ENCODE data around the gene MINPP1. TPM values are rescaled to one million over a fixed set of nuclear protein-coding genes. Genes with fewer than 3 reads are reported as not detected.
A peak's percentile ranks its signal among the peaks of the same experiment; 100 is the strongest.
"Not testable (repeated sequence)": the region's sequence is repeated elsewhere in the genome, so short reads cannot be mapped to it uniquely, and the experiment has no call there.

The MINPP1 gene, protein sequence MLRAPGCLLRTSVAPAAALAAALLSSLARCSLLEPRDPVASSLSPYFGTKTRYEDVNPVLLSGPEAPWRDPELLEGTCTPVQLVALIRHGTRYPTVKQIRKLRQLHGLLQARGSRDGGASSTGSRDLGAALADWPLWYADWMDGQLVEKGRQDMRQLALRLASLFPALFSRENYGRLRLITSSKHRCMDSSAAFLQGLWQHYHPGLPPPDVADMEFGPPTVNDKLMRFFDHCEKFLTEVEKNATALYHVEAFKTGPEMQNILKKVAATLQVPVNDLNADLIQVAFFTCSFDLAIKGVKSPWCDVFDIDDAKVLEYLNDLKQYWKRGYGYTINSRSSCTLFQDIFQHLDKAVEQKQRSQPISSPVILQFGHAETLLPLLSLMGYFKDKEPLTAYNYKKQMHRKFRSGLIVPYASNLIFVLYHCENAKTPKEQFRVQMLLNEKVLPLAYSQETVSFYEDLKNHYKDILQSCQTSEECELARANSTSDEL
- polyA plus RNA-seq (60.0 and 60.2 TPM in 2 replicates), polyA minus RNA-seq (49.2 and 49.4 TPM in 2 replicates)

DNA sequence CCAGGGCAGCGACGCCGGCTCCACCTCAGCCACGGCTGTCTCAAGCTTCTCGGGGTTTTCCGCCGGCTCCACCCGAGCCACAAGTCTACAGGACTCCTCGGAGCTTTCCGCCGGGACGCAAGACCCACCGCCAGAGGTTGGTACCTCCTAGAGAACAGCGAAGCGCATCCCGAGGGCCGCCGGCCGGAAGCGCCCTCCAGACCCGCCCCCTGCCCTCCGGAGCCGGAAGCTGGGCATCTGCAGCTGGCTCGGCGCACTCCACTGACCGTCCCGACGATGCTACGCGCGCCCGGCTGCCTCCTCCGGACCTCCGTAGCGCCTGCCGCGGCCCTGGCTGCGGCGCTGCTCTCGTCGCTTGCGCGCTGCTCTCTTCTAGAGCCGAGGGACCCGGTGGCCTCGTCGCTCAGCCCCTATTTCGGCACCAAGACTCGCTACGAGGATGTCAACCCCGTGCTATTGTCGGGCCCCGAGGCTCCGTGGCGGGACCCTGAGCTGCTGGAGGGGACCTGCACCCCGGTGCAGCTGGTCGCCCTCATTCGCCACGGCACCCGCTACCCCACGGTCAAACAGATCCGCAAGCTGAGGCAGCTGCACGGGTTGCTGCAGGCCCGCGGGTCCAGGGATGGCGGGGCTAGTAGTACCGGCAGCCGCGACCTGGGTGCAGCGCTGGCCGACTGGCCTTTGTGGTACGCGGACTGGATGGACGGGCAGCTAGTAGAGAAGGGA, at the start of gene MINPP1:
MINPP1 (plus strand) TSS at position 254 of the 726 bp plus-strand sequence; CDS start at position 277, 23 bp downstream.
- Histone ChIP-seq H3K9ac (ENCODE audit: low read length) (peak within 1 kb of the TSS; percentile 87), H3K27me3 (ENCODE audit: insufficient read depth, low read depth, low read length) (no peaks in the 10 kb centered on the region), H2AFZ (ENCODE audit: low read depth, low read length) (peak within 1 kb of the TSS; percentile 67), H3K4me3 (ENCODE audit: low read length) (peak within 1 kb of the TSS; percentile 80), H3K27ac (ENCODE audit: low read length) (peak within 1 kb of the TSS; percentile 70), H3K36me3 (ENCODE audit: insufficient read depth, low read length) (no peaks in the 10 kb centered on the region), H3K9me3 (ENCODE audit: low read length) (no peaks in the 10 kb centered on the region), H3K9me2 (ENCODE audit: insufficient read depth, low read length) (no peaks in the 10 kb centered on the region), H3F3A (ENCODE audit: insufficient read depth, low read length, poor library complexity, severe bottlenecking) (no peaks in the 10 kb centered on the region), H4K20me1 (ENCODE audit: insufficient read depth) (no peaks in the 10 kb centered on the region), H3K4me2 (ENCODE audit: low read length) (peak within 1 kb of the TSS; percentile 84), H3K79me2 (replicated peaks; ENCODE audit: insufficient read depth, low read length) (peaks cover 35% of the 10 kb centered on the region)
- TF ChIP-seq EP300 (conservative IDR thresholded peaks at IDR 0.05; ENCODE audit: poor library complexity, severe bottlenecking) (no peak), SMC3 (conservative IDR thresholded peaks at IDR 0.05; ENCODE audit: poor library complexity) (no peak), TAF1 (IDR thresholded peaks at IDR 0.05; ENCODE audit: low read depth) (peak; percentile 65), RAD21 (conservative IDR thresholded peaks at IDR 0.05) (no peak), MXI1 (conservative IDR thresholded peaks at IDR 0.05; ENCODE audit: poor library complexity, severe bottlenecking) (peak; percentile 63), EZH2 (IDR thresholded peaks at IDR 0.05; ENCODE audit: borderline replicate concordance, insufficient read depth, low read length, poor library complexity, severe bottlenecking) (no peak), POLR2AphosphoS5 (IDR thresholded peaks at IDR 0.05) (peak; percentile 78)
- TF ChIP-seq, protein P1, sequence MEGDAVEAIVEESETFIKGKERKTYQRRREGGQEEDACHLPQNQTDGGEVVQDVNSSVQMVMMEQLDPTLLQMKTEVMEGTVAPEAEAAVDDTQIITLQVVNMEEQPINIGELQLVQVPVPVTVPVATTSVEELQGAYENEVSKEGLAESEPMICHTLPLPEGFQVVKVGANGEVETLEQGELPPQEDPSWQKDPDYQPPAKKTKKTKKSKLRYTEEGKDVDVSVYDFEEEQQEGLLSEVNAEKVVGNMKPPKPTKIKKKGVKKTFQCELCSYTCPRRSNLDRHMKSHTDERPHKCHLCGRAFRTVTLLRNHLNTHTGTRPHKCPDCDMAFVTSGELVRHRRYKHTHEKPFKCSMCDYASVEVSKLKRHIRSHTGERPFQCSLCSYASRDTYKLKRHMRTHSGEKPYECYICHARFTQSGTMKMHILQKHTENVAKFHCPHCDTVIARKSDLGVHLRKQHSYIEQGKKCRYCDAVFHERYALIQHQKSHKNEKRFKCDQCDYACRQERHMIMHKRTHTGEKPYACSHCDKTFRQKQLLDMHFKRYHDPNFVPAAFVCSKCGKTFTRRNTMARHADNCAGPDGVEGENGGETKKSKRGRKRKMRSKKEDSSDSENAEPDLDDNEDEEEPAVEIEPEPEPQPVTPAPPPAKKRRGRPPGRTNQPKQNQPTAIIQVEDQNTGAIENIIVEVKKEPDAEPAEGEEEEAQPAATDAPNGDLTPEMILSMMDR (IDR thresholded peaks at IDR 0.05; ENCODE audit: poor library complexity, severe bottlenecking): no peak
- TF ChIP-seq, protein P2, sequence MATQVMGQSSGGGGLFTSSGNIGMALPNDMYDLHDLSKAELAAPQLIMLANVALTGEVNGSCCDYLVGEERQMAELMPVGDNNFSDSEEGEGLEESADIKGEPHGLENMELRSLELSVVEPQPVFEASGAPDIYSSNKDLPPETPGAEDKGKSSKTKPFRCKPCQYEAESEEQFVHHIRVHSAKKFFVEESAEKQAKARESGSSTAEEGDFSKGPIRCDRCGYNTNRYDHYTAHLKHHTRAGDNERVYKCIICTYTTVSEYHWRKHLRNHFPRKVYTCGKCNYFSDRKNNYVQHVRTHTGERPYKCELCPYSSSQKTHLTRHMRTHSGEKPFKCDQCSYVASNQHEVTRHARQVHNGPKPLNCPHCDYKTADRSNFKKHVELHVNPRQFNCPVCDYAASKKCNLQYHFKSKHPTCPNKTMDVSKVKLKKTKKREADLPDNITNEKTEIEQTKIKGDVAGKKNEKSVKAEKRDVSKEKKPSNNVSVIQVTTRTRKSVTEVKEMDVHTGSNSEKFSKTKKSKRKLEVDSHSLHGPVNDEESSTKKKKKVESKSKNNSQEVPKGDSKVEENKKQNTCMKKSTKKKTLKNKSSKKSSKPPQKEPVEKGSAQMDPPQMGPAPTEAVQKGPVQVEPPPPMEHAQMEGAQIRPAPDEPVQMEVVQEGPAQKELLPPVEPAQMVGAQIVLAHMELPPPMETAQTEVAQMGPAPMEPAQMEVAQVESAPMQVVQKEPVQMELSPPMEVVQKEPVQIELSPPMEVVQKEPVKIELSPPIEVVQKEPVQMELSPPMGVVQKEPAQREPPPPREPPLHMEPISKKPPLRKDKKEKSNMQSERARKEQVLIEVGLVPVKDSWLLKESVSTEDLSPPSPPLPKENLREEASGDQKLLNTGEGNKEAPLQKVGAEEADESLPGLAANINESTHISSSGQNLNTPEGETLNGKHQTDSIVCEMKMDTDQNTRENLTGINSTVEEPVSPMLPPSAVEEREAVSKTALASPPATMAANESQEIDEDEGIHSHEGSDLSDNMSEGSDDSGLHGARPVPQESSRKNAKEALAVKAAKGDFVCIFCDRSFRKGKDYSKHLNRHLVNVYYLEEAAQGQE (IDR thresholded peaks at IDR 0.05; ENCODE audit: borderline replicate concordance): no peak

DNA sequence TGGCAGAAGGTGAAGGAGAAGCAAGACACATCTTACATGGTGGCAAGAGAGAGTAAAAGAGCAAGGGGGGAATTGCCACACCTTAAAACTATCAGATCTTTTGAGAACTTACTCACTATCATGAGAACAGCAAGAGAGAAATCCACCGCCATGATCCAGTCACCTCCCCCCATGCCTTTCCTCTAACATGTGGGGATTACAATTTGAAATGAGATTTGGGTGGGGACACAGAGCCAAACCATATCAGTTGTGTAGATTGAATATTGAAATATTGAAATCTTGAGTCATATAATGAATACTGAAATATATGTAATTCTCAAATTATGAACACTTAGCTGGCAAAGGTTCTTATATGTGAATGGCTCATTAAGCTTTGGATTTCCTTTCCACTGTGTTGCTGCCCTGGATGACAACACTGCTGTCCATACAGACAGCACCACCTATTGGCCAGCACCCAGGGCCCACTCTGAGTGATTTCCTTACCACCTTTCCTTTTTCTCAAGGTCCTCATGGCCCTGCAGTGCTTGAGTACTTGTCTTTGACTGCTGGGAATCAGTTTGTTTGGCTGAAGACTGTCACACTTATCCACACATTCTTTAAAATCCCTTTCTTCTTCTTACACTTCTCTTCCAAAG, 48.0 kb upstream of the MINPP1 start:
- not testable (repeated sequence) for H3F3A ChIP-seq (ENCODE audit: insufficient read depth, low read length, poor library complexity, severe bottlenecking); H3K4me2 ChIP-seq (ENCODE audit: low read length); H4K20me1 ChIP-seq (ENCODE audit: insufficient read depth); H3K9ac ChIP-seq (ENCODE audit: low read length); H3K79me2 ChIP-seq (replicated peaks; ENCODE audit: insufficient read depth, low read length); H3K4me3 ChIP-seq (ENCODE audit: low read length); H3K36me3 ChIP-seq (ENCODE audit: insufficient read depth, low read length); H3K27ac ChIP-seq (ENCODE audit: low read length); H2AFZ ChIP-seq (ENCODE audit: low read depth, low read length); H3K9me2 ChIP-seq (ENCODE audit: insufficient read depth, low read length); H3K27me3 ChIP-seq (ENCODE audit: insufficient read depth, low read depth, low read length); H3K9me3 ChIP-seq (ENCODE audit: low read length)

DNA sequence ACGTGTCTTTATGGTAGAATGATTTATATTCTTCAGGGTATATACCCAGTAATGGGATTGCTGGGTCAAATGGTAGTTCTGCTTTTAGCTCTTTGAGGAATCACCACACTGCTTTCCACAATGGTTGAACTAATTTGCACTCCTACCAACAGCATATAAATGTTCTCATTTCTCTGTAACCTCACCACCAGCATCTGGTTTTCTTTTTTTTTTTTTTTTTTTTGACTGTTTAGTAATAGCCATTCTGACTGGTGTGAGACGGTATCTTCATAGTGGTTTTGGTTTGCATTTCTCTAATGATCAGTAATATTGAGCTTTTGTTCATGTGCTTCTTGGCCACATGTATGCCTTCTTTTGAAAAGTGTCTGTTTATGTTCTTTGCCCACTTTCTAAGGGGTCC, 42.9 kb upstream of the MINPP1 start:
- not testable (repeated sequence) for H3F3A ChIP-seq (ENCODE audit: insufficient read depth, low read length, poor library complexity, severe bottlenecking); H3K27ac ChIP-seq (ENCODE audit: low read length); H3K27me3 ChIP-seq (ENCODE audit: insufficient read depth, low read depth, low read length); H3K79me2 ChIP-seq (replicated peaks; ENCODE audit: insufficient read depth, low read length); H3K4me2 ChIP-seq (ENCODE audit: low read length); H2AFZ ChIP-seq (ENCODE audit: low read depth, low read length); H3K9me2 ChIP-seq (ENCODE audit: insufficient read depth, low read length); H3K9me3 ChIP-seq (ENCODE audit: low read length); H3K36me3 ChIP-seq (ENCODE audit: insufficient read depth, low read length); H4K20me1 ChIP-seq (ENCODE audit: insufficient read depth); H3K4me3 ChIP-seq (ENCODE audit: low read length); H3K9ac ChIP-seq (ENCODE audit: low read length)

DNA sequence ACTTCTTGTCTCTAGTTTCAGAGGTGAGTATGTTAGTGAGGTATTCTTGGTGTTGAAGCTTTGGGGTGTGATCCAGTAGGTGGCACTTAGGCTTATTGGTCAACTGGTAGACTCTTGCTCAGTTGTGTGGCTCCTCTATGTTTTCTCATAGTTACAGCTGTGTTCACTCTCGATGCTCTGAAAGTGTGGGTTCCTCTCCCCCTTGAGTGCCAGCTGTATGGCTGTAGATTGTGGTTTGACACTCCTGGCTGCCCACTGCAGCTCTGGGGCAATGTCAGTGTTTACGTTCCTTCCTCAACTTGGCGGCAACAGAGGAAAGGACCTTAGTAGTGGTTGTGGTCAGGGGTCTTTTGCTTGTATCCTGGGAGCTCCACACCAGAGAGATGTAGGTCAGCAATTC, 37.8 kb upstream of the MINPP1 start:
- H3K9ac ChIP-seq (ENCODE audit: low read length); H3K9me3 ChIP-seq (ENCODE audit: low read length); H2AFZ ChIP-seq (ENCODE audit: low read depth, low read length); H3K36me3 ChIP-seq (ENCODE audit: insufficient read depth, low read length); H3K4me3 ChIP-seq (ENCODE audit: low read length); H3K9me2 ChIP-seq (ENCODE audit: insufficient read depth, low read length); H3K27ac ChIP-seq (ENCODE audit: low read length); H3K27me3 ChIP-seq (ENCODE audit: insufficient read depth, low read depth, low read length); H3K79me2 ChIP-seq (replicated peaks; ENCODE audit: insufficient read depth, low read length); H3K4me2 ChIP-seq (ENCODE audit: low read length); H4K20me1 ChIP-seq (ENCODE audit: insufficient read depth); H3F3A ChIP-seq (ENCODE audit: insufficient read depth, low read length, poor library complexity, severe bottlenecking): not testable (repeated sequence)

Data from neural cell (in vitro differentiated cells).